ENCODE results near the gene KCNJ10.
"Not testable (repeated sequence)": the region's sequence is repeated elsewhere in the genome, so short reads cannot be mapped to it uniquely, and the experiment has no call there.

KCNJ10 gene

GRCh38 chr1:160053548-160054365 lies 16.2 kb downstream of the KCNJ10 start:
- no peak for DNase-seq

GRCh38 chr1:160052936-160053335 lies 17.0 kb downstream of the KCNJ10 start:
- no peak for DNase-seq

GRCh38 chr1:160050619-160051018 lies 19.3 kb downstream of the KCNJ10 start:
- no peak for DNase-seq

- DNase-seq, result not testable (repeated sequence)
Measured at GRCh38 chr1:160050182-160050581, 19.8 kb downstream of the KCNJ10 start.

GRCh38 chr1:160049101-160049500 lies 20.9 kb downstream of the KCNJ10 start:
- no peak for DNase-seq

GRCh38 chr1:160048335-160048734 lies 21.6 kb downstream of the KCNJ10 start:
- no peak for DNase-seq

GRCh38 chr1:160047111-160047991 lies 22.6 kb downstream of the KCNJ10 start:
- DNase-seq, result no peak

- DNase-seq, result peak; percentile 42
Measured at GRCh38 chr1:160046494-160047110, 23.4 kb downstream of the KCNJ10 start.

GRCh38 chr1:160045653-160046052 lies 24.3 kb downstream of the KCNJ10 start:
- DNase-seq, result no peak

- DNase-seq, result no peak
Measured at GRCh38 chr1:160043543-160043942, 26.4 kb downstream of the KCNJ10 start.

- DNase-seq, result no peak
Measured at GRCh38 chr1:160040476-160040875, 29.5 kb downstream of the KCNJ10 start.

GRCh38 chr1:160032165-160032820 lies 37.7 kb downstream of the KCNJ10 start:
- DNase-seq, result no peak

- peak; percentile 98 for DNase-seq
Measured at GRCh38 chr1:160031365-160032164, 38.4 kb downstream of the KCNJ10 start, which contains the start of gene PIGM. PIGM (minus strand) TSS chr1:160031990; CDS start chr1:160031739, 251 bp downstream.

- no peak for DNase-seq
Measured at GRCh38 chr1:160030657-160031364, 39.1 kb downstream of the KCNJ10 start.

GRCh38 chr1:160028426-160028825 lies 41.5 kb downstream of the KCNJ10 start:
- no peak for DNase-seq

- no peak for DNase-seq
Measured at GRCh38 chr1:160025314-160025713, 44.6 kb downstream of the KCNJ10 start.

GRCh38 chr1:160024195-160024905 lies 45.6 kb downstream of the KCNJ10 start:
- no peak for DNase-seq

GRCh38 chr1:160022330-160023310 lies 47.3 kb downstream of the KCNJ10 start:
- DNase-seq, result no peak

Data from CD4-positive, alpha-beta T cell treated with Interleukin-6 for 4 hours (primary cell).